ENCODE measurements around the gene ICAM3.

- TF ChIP-seq CTCF (IDR thresholded peaks at IDR 0.05) (no peak), POLR2A (IDR thresholded peaks at IDR 0.05) (no peak)
Observed at GRCh38 chr19:10338940-10339339, 484 bp downstream of the ICAM3 start.
